ENCODE measurements around the gene NOVA2.

NOVA2 gene

DNA sequence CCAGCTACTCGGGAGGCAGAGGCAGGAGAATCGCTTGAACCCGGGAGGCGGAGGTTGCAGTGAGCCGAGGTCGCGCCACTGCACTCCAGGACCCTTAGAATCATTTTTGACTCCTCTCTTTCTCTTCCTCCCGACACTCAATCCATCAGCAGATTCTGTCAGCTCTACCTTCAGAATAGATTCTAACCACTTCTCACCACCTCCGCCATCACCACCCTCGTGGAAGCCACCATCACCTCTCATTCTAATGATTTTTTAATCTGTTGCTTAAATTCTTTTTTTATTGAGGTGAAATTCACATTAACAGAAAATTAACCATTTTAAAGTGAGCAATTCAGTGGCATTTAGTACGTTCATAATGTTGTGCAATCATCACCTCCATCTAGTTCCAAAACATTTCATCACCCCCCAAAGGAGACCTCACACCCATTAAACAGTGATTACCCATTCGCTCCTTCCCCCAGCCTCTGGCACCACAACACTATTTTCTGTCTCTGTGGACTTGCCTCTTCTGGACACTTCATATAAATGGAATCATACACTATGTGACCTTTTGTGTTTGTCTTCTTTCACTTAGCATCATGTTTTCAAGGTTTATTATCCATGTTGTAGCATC lies 16.6 kb upstream of the NOVA2 start:
- in situ Hi-C loops (cut with MboI; ENCODE audit: low sequenced_read_pairs) = no loop called here
- H3K4me1 ChIP-seq = peaks cover 4% of the 10 kb centered on the region
- H3K36me3 ChIP-seq (replicated peaks) = no peaks in the 10 kb centered on the region
- no peaks in the 10 kb centered on the region for H3K9me3 ChIP-seq
- DNase-seq (ENCODE audit: low spot score in 2 of 2) = no peak
- peaks cover 9% of the 10 kb centered on the region for H3K27me3 ChIP-seq (ENCODE audit: low read depth)
- H3K4me3 ChIP-seq = no peak overlapping the region

- no peaks in the 10 kb centered on the region for H3K9me3 ChIP-seq
- peaks cover 7% of the 10 kb centered on the region for H3K27me3 ChIP-seq (ENCODE audit: low read depth)
- DNase-seq (ENCODE audit: low spot score in 2 of 2) = no peak
- in situ Hi-C loops (cut with MboI; ENCODE audit: low sequenced_read_pairs) = no loop called here
- no peaks in the 10 kb centered on the region for H3K4me1 ChIP-seq
- H3K4me3 ChIP-seq = no peak overlapping the region
- no peaks in the 10 kb centered on the region for H3K36me3 ChIP-seq (replicated peaks)
Observed at GRCh38 chr19:45985321-45985720, 11.7 kb upstream of the NOVA2 start.

DNA sequence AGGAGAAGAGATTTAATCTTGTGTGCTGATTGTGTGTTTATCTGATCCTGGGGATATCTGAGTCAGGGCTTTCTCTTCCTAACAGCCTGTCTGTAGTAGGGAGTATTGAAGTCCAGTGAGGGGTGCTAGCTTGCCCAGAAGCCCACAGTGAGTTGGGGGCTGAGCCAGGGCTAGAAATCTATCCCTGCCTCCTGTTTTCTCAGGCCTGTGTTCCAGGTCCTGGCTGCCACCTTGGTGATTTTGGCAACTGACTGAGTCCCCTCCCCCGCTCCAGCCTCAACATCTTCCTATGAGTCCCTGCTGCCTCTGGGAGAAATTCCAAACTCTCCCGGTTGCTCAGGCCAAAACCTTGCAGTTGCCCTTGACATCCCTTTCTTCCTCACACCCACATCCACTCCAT lies 7.7 kb upstream of the NOVA2 start:
- no peaks in the 10 kb centered on the region for H3K4me1 ChIP-seq
- peaks cover 4% of the 10 kb centered on the region; the same call in 1 of the 2 replicates for H3K27me3 ChIP-seq (ENCODE audit: low read depth)

DNA sequence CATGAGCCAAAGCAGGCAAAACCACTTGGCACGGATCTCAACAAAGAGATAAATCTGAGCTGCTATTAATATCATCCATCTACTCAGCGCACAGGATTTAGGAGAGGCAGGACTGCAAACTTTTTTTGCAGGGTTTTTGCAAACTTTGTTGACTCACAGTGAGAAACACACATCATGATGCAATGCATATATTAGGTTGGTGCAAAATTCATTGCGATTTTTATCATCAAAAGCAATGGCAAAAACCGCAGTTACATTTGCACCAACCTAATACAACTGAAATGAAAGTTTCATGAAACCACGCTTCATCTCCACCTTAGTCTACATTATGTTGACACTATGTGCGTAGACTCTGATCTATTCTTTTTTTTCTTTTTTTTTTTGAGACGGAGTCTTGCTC lies 4.5 kb upstream of the NOVA2 start:
- in situ Hi-C loops (cut with MboI; ENCODE audit: low sequenced_read_pairs) = no loop called here
- Histone ChIP-seq H3K36me3 (replicated peaks) (no peaks in the 10 kb centered on the region), H3K9me3 (no peaks in the 10 kb centered on the region), H3K27me3 (ENCODE audit: low read depth) (peaks cover 7% of the 10 kb centered on the region; the same call in 1 of the 2 replicates), H3K4me3 (no peak overlapping the region), H3K4me1 (no peaks in the 10 kb centered on the region)
- no peak for DNase-seq (ENCODE audit: low spot score in 2 of 2)

More for the DNA sequence above, 7.7 kb upstream of the NOVA2 start:
- no peak for DNase-seq (ENCODE audit: low spot score in 2 of 2)
- Histone ChIP-seq H3K36me3 (replicated peaks) (no peaks in the 10 kb centered on the region), H3K4me3 (no peak overlapping the region), H3K9me3 (no peaks in the 10 kb centered on the region)
- in situ Hi-C loops (cut with MboI; ENCODE audit: low sequenced_read_pairs) = no loop called here

GRCh38 chr19:45976178-45976577 lies 2.5 kb upstream of the NOVA2 start:
- peaks cover 20% of the 10 kb centered on the region for H3K27me3 ChIP-seq (ENCODE audit: low read depth)
- H3K9me3 ChIP-seq = no peaks in the 10 kb centered on the region
- H3K36me3 ChIP-seq (replicated peaks) = no peaks in the 10 kb centered on the region
- H3K4me1 ChIP-seq = no peaks in the 10 kb centered on the region
- in situ Hi-C loops (cut with MboI; ENCODE audit: low sequenced_read_pairs) = no loop called here
- DNase-seq (ENCODE audit: low spot score in 2 of 2) = peak in 1 of 2 experiments; percentile 42
- no peak overlapping the region for H3K4me3 ChIP-seq

DNA sequence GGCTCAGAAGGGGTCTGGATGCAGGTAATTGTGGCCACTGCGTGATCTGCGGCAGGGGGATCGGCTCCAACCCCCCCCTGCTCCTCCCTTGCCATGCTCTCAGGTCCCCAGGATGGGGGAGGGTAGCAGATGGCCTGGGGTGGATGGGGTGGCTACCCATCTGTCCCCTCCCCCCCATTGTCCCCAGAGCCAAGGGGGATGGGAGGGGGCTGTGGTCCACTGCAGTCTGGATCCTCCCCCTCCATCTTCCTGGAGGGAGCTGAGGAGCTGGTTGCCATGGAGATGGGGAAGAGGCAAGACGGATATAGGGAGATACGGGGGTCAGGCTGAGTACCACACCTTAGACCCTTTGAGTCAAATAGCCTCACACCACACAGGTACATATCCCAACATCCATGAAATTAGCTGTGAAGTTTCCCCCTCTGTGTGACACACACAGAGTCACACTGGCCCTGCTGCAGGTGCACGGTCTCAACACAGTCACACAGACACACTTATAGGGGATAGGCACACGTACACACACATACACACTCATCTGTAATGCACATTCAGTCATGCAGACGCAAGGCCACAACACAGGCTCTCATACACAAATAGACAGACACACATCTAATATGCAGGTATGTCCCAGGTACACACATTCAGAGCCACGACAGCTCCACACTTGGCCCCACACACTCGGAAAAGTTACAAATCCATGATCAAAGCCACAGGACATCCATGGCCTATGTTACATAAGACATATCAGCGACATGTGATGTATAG lies 1.8 kb upstream of the NOVA2 start:
- no peaks in the 10 kb centered on the region for H3K9me3 ChIP-seq
- no peak overlapping the region for H3K4me3 ChIP-seq
- H3K36me3 ChIP-seq (replicated peaks) = no peaks in the 10 kb centered on the region
- in situ Hi-C loops (cut with MboI; ENCODE audit: low sequenced_read_pairs) = no loop called here
- DNase-seq (ENCODE audit: low spot score in 2 of 2) = no peak
- no peaks in the 10 kb centered on the region for H3K4me1 ChIP-seq
- H3K27me3 ChIP-seq (ENCODE audit: low read depth) = peaks cover 20% of the 10 kb centered on the region

GRCh38 chr19:45972947-45973540 lies 621 bp downstream of the NOVA2 start:
- Histone ChIP-seq H3K4me1 (no peaks in the 10 kb centered on the region), H3K4me3 (peak overlapping the region; percentile 20), H3K27me3 (ENCODE audit: low read depth) (peaks cover 20% of the 10 kb centered on the region), H3K9me3 (no peaks in the 10 kb centered on the region), H3K36me3 (replicated peaks) (no peaks in the 10 kb centered on the region)
- DNase-seq (ENCODE audit: low spot score in 2 of 2) = no peak
- in situ Hi-C loops (cut with MboI; ENCODE audit: low sequenced_read_pairs) = no loop called here

DNA sequence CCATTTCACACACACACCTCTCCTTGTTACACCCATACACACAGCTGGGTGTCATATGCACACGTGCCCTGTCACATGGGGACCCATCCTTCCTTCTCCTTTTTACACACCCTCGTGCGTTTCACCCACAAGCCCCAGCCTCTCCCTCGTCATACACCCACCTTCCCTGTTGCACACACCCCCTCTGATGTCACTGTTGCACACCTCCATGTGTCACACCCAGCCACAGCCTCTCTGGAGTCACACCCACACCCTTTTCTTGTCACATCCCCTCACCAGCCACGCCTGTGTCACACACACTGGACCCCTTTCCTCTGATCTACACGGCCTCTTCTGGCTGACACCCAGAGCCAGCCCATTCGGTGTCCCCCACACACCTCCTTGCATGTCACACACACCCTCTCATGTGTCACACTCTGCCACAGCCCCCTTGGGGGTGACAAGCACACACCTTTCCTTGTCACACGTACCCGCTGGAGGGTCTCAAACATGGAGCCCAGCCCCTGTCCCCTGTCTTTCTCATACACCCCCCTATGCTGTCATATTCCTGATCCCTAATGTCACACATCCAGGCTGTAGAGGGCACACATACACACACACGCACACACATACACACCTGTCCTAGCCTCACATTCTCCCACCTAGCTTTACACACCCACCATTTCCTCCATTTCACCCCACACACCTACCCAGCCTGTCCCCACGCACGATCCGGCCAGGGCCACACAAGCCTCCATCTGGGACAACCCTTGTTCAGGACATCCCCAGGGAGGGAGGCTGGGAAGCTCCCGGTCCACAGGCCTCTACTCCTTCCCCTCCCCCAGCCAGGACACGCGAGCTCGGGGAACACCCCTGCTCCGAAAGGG lies 1.4 kb downstream of the NOVA2 start:
- in situ Hi-C loops (cut with MboI; ENCODE audit: low sequenced_read_pairs) = no loop called here
- H3K4me1 ChIP-seq = no peaks in the 10 kb centered on the region
- no peaks in the 10 kb centered on the region for H3K36me3 ChIP-seq (replicated peaks)
- H3K4me3 ChIP-seq = peak overlapping the region; percentile 20; the same call in 1 of the 2 replicates
- H3K27me3 ChIP-seq (ENCODE audit: low read depth) = peaks cover 17% of the 10 kb centered on the region
- no peaks in the 10 kb centered on the region for H3K9me3 ChIP-seq
- DNase-seq (ENCODE audit: low spot score in 2 of 2) = peak in 1 of 2 experiments; percentile 28

GRCh38 chr19:45971260-45971902 lies 2.3 kb downstream of the NOVA2 start:
- Histone ChIP-seq H3K27me3 (ENCODE audit: low read depth) (peaks cover 23% of the 10 kb centered on the region), H3K9me3 (no peaks in the 10 kb centered on the region), H3K4me1 (no peaks in the 10 kb centered on the region), H3K4me3 (no peak overlapping the region), H3K36me3 (replicated peaks) (no peaks in the 10 kb centered on the region)
- in situ Hi-C loops (cut with MboI; ENCODE audit: low sequenced_read_pairs) = no loop called here
- no peak for DNase-seq (ENCODE audit: low spot score in 2 of 2)

GRCh38 chr19:45969676-45970075 lies 4.0 kb downstream of the NOVA2 start:
- H3K4me1 ChIP-seq = no peaks in the 10 kb centered on the region
- peaks cover 30% of the 10 kb centered on the region for H3K27me3 ChIP-seq (ENCODE audit: low read depth)
- H3K9me3 ChIP-seq = no peaks in the 10 kb centered on the region
- in situ Hi-C loops (cut with MboI; ENCODE audit: low sequenced_read_pairs) = no loop called here
- no peaks in the 10 kb centered on the region for H3K36me3 ChIP-seq (replicated peaks)
- H3K4me3 ChIP-seq = no peak overlapping the region
- DNase-seq (ENCODE audit: low spot score in 2 of 2) = no peak

DNA sequence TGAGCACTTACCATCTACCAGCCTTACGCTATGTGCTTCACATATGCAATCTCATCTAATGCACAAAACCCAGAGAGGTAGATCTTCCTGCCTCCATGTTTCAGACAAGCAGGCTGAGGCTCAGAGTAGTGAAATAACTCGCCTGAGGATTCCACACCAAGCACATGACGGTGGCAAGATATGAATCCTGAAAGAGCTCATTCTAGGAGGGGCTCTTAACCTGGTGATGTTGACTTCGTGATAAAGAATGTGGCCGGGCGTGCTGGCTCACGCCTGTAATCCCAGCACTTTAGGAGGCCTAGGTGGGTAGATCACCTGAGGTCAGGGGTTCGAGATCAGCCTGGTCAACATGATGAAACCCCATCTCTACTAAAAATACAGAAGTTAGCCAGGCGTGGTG lies 5.0 kb downstream of the NOVA2 start:
- Histone ChIP-seq H3K4me3 (no peak overlapping the region), H3K4me1 (no peaks in the 10 kb centered on the region), H3K27me3 (ENCODE audit: low read depth) (peaks cover 26% of the 10 kb centered on the region), H3K9me3 (no peaks in the 10 kb centered on the region), H3K36me3 (replicated peaks) (no peaks in the 10 kb centered on the region)
- no peak for DNase-seq (ENCODE audit: low spot score in 2 of 2)
- in situ Hi-C loops (cut with MboI; ENCODE audit: low sequenced_read_pairs) = no loop called here

DNA sequence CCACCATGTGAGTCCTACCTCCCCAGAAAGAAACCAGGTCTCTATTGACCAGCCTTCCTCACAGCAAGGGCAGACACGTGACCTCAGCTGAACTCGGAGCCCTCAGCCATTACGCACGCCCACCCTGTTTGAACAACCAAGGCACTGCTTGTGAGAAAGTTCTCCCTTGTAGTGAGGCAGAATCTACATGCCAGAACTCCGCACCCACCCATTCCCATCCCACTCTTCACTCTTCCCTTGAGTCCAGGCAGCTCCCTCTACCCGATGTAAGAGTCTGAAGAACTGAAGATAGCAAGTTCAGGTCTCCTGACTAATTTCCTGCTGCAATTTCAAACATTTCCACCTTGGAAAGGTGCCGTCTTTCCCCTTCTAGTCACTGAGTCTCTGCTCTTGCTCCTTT lies 6.4 kb downstream of the NOVA2 start:
- Histone ChIP-seq H3K27me3 (ENCODE audit: low read depth) (peaks cover 21% of the 10 kb centered on the region), H3K4me1 (no peaks in the 10 kb centered on the region), H3K36me3 (replicated peaks) (no peaks in the 10 kb centered on the region), H3K9me3 (no peaks in the 10 kb centered on the region), H3K4me3 (no peak overlapping the region)
- DNase-seq (ENCODE audit: low spot score in 2 of 2) = no peak
- in situ Hi-C loops (cut with MboI; ENCODE audit: low sequenced_read_pairs) = no loop called here

DNA sequence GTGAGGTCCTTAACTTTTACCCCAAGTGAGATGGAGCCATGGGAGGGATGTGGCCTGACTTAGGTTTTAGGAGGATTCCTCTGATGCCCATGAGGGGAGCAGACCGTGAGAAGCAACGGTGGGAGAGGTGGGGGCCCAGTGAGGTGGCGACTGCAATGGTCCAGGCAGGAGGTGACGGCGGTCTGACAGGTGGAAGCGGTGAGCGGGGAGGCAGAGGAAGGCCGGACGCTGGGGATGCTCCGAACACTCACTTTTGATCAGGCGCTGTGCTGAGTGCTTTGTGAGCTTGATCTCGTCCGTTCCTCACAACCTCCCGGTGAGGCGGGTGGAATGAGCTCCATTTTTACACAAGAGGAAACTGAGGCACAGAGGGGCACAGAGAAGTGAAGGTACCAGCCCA lies 11.6 kb downstream of the NOVA2 start:
- no peak for DNase-seq (ENCODE audit: low spot score in 2 of 2)
- Histone ChIP-seq H3K27me3 (ENCODE audit: low read depth) (peaks cover 15% of the 10 kb centered on the region; the same call in 1 of the 2 replicates), H3K36me3 (replicated peaks) (no peaks in the 10 kb centered on the region), H3K4me1 (no peaks in the 10 kb centered on the region), H3K9me3 (no peaks in the 10 kb centered on the region), H3K4me3 (no peak overlapping the region)
- in situ Hi-C loops (cut with MboI; ENCODE audit: low sequenced_read_pairs) = no loop called here
